Cardiac muscle cell (in vitro differentiated cells and primary cell): ENCODE measurements around the gene LRP1B. TPM values are rescaled to one million over a fixed set of nuclear protein-coding genes. Genes with fewer than 3 reads are reported as not detected.

Source experiments
- DNase-seq, 2 donors: peaks; one replicate each; pipeline versions ENCODE4 v3.0.0 to v3.0.0-alpha.2; 2010 to 2017; ENCODE audit warnings: low read depth in 1 of 2, low spot score in 1 of 2
- H3K27ac ChIP-seq: fragments of 200-600 bp; sonication (generic); 2 replicates; pipeline ENCODE4 v1.5.1; 2016
- H3K27me3 ChIP-seq: fragments of 200-600 bp; sonication (generic); 2 replicates; pipeline ENCODE4 v1.6.0; 2016; ENCODE audit warnings: control low read depth
- H3K36me3 ChIP-seq: fragments of 200-600 bp; sonication (generic); 2 replicates; pipeline ENCODE4 v1.5.1; 2016; ENCODE audit warnings: control low read depth
- H3K4me1 ChIP-seq: fragments of 200-600 bp; sonication (generic); 2 replicates; pipeline ENCODE4 v1.8.1; 2017; ENCODE audit warnings: low read depth, mild to moderate bottlenecking, mixed run types
- H3K4me3 ChIP-seq: fragments of 200-600 bp; sonication (generic); 2 replicates; pipeline ENCODE4 v1.5.1; 2016; ENCODE audit warnings: mild to moderate bottlenecking
- H3K9me3 ChIP-seq: fragments of 200-600 bp; sonication (generic); 2 replicates; pipeline ENCODE4 v1.5.1; 2017; ENCODE audit warnings: low read depth, mild to moderate bottlenecking, control low read depth
- polyA plus RNA-seq: library from polyadenylated mRNA; unstranded; fragments of >200 nt; fragmentation: Nextera tagmentation; extraction: Ambion mirVana; gene quantifications from 2 replicates; pipeline ENCODE4 v1.2.1, GENCODE V29; 2016
- total RNA-seq: library from RNA; depleted of rRNA; stranded (reverse); fragments of >200 nt; gene quantifications from 2 replicates; pipeline ENCODE4 v1.2.3, GENCODE V29; 2016
- TF ChIP-seq, protein P1 (sequence below): IDR thresholded peaks from 2 replicates; pipeline ENCODE4 v1.5.1; 2012; ENCODE audit warnings: low read depth, mild to moderate bottlenecking, low read length

The LRP1B gene
- total and polyA plus RNA-seq, 2 experiments from 2014 or later: 1.2 to 2.5 TPM

- no peak overlapping the region for H3K27ac ChIP-seq
- no peaks in the 10 kb centered on the region for H3K9me3 ChIP-seq
- TF ChIP-seq, protein P1, sequence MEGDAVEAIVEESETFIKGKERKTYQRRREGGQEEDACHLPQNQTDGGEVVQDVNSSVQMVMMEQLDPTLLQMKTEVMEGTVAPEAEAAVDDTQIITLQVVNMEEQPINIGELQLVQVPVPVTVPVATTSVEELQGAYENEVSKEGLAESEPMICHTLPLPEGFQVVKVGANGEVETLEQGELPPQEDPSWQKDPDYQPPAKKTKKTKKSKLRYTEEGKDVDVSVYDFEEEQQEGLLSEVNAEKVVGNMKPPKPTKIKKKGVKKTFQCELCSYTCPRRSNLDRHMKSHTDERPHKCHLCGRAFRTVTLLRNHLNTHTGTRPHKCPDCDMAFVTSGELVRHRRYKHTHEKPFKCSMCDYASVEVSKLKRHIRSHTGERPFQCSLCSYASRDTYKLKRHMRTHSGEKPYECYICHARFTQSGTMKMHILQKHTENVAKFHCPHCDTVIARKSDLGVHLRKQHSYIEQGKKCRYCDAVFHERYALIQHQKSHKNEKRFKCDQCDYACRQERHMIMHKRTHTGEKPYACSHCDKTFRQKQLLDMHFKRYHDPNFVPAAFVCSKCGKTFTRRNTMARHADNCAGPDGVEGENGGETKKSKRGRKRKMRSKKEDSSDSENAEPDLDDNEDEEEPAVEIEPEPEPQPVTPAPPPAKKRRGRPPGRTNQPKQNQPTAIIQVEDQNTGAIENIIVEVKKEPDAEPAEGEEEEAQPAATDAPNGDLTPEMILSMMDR: no peak
- H3K4me3 ChIP-seq: no peak overlapping the region
- H3K36me3 ChIP-seq: no peaks in the 10 kb centered on the region
- no peak for DNase-seq
- no peaks in the 10 kb centered on the region for H3K27me3 ChIP-seq
- H3K4me1 ChIP-seq: no peaks in the 10 kb centered on the region
These were observed 86.6 kb downstream of the LRP1B start for GRCh38 chr2:142044197-142044596.

GRCh38 chr2:142042536-142043199 is 88.1 kb downstream of the LRP1B start:
- peaks cover 4% of the 10 kb centered on the region for H3K4me1 ChIP-seq
- H3K4me3 ChIP-seq: no peak overlapping the region
- TF ChIP-seq, protein P1: no peak
- no peak for DNase-seq
- no peaks in the 10 kb centered on the region for H3K27me3 ChIP-seq
- no peak overlapping the region for H3K27ac ChIP-seq
- no peaks in the 10 kb centered on the region for H3K36me3 ChIP-seq
- H3K9me3 ChIP-seq: no peaks in the 10 kb centered on the region

GRCh38 chr2:142041996-142042395 is 88.8 kb downstream of the LRP1B start:
- Histone ChIP-seq H3K9me3 (no peaks in the 10 kb centered on the region), H3K36me3 (no peaks in the 10 kb centered on the region), H3K4me1 (peaks cover 10% of the 10 kb centered on the region), H3K4me3 (no peak overlapping the region), H3K27ac (no peak overlapping the region), H3K27me3 (no peaks in the 10 kb centered on the region)
- DNase-seq: peak in 1 of 2 donors; percentile 18
- TF ChIP-seq, protein P1: no peak

DNA sequence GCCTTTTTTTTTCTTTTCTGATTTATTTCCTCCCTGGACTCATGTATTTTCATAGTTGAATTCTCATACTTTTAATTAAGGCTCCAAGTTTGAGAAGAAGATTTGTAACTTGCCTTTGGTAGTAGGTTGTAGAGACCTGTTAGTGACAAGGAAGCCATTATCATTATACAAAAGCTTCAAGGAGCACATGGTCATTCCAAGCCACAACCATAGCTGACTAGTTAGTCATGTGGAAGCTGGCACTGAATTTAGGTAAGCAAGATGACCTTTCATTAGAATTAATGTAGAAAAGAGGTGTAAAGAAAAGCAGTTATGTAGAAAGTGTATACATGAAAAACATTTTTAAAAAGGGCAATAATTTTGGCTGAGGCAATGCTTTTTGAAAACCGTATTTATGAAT is 89.7 kb downstream of the LRP1B start:
- DNase-seq: no peak
- H3K27me3 ChIP-seq: no peaks in the 10 kb centered on the region
- H3K36me3 ChIP-seq: no peaks in the 10 kb centered on the region
- TF ChIP-seq, protein P1: no peak
- H3K4me1 ChIP-seq: peaks cover 10% of the 10 kb centered on the region
- H3K9me3 ChIP-seq: no peaks in the 10 kb centered on the region
- H3K4me3 ChIP-seq: no peak overlapping the region
- no peak overlapping the region for H3K27ac ChIP-seq

- Histone ChIP-seq H3K4me1 (peaks cover 10% of the 10 kb centered on the region), H3K9me3 (no peaks in the 10 kb centered on the region), H3K27ac (no peak overlapping the region), H3K36me3 (no peaks in the 10 kb centered on the region), H3K4me3 (no peak overlapping the region), H3K27me3 (no peaks in the 10 kb centered on the region)
- no peak for DNase-seq
- TF ChIP-seq, protein P1: no peak
These were observed 90.3 kb downstream of the LRP1B start for GRCh38 chr2:142040556-142040955.

- Histone ChIP-seq H3K36me3 (no peaks in the 10 kb centered on the region), H3K9me3 (no peaks in the 10 kb centered on the region), H3K4me3 (no peak overlapping the region), H3K27ac (no peak overlapping the region), H3K27me3 (no peaks in the 10 kb centered on the region), H3K4me1 (peaks cover 10% of the 10 kb centered on the region)
- TF ChIP-seq, protein P1: no peak
- no peak for DNase-seq
These were observed 92.0 kb downstream of the LRP1B start for GRCh38 chr2:142038826-142039225.
